ENCODE data around the gene CCDC30.
"Not testable (repeated sequence)": the region's sequence is repeated elsewhere in the genome, so short reads cannot be mapped to it uniquely, and the experiment has no call there.

The CCDC30 gene

DNA sequence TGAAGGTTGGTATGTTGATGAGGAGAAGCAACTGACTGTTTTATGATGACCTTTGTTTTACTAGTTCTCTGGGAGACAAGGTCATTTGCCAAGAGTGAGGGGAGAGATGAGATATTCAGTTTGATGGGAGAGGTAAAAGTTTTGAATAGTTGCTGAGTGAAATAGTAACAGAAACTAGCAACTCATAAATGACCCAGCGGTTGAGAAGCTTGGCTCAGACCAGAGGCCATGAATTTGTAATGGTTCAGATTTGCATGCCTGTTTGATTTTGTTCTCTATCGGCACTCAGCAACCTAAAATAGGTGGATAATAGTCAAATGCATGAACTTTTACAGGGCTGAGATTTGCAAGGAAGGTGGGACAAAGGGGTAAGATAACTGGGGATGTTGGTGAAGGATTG lies 6.6 kb downstream of the CCDC30 start:
- H3K4me3 ChIP-seq (ENCODE audit: low read depth, low read length): no peak overlapping the region
- no peak for TF ChIP-seq MYC (IDR thresholded peaks at IDR 0.05; ENCODE audit: low read depth, low read length)
- TF ChIP-seq POLR2A (IDR thresholded peaks at IDR 0.05; ENCODE audit: extremely low read depth, insufficient read length): no peak
- TF ChIP-seq, protein P1, sequence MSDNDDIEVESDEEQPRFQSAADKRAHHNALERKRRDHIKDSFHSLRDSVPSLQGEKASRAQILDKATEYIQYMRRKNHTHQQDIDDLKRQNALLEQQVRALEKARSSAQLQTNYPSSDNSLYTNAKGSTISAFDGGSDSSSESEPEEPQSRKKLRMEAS (IDR thresholded peaks at IDR 0.05; ENCODE audit: low read depth, low read length): no peak
- TF ChIP-seq, protein P2, sequence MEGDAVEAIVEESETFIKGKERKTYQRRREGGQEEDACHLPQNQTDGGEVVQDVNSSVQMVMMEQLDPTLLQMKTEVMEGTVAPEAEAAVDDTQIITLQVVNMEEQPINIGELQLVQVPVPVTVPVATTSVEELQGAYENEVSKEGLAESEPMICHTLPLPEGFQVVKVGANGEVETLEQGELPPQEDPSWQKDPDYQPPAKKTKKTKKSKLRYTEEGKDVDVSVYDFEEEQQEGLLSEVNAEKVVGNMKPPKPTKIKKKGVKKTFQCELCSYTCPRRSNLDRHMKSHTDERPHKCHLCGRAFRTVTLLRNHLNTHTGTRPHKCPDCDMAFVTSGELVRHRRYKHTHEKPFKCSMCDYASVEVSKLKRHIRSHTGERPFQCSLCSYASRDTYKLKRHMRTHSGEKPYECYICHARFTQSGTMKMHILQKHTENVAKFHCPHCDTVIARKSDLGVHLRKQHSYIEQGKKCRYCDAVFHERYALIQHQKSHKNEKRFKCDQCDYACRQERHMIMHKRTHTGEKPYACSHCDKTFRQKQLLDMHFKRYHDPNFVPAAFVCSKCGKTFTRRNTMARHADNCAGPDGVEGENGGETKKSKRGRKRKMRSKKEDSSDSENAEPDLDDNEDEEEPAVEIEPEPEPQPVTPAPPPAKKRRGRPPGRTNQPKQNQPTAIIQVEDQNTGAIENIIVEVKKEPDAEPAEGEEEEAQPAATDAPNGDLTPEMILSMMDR (IDR thresholded peaks at IDR 0.05; ENCODE audit: low read depth, low read length): no peak
- no peak for DNase-seq (ENCODE audit: low read depth)

DNA sequence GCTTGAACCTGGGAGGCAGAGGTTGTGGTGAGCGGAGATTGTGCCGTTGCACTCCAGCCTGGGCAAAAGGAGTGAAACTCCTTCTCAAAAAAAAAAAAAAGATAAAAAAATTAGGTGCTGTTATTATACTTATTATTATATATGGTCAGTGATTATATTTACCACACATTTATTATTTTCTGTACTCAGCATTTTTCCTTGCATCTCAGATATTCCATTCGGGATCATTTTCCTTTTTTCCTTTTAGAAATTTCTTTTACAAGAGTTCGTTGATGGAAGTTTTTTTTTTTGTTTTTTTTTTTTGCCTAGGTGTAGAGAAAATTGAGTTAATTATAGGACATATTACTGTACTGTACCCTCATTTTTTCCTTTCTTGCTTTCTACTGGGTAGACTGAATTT lies 13.5 kb downstream of the CCDC30 start:
- DNase-seq (ENCODE audit: low read depth): no peak
- TF ChIP-seq MYC (IDR thresholded peaks at IDR 0.05; ENCODE audit: low read depth, low read length): no peak
- TF ChIP-seq, protein P2 (IDR thresholded peaks at IDR 0.05; ENCODE audit: low read depth, low read length): no peak
- no peak for TF ChIP-seq POLR2A (IDR thresholded peaks at IDR 0.05; ENCODE audit: extremely low read depth, insufficient read length)
- TF ChIP-seq, protein P1 (IDR thresholded peaks at IDR 0.05; ENCODE audit: low read depth, low read length): no peak
- no peak overlapping the region for H3K4me3 ChIP-seq (ENCODE audit: low read depth, low read length)

DNA sequence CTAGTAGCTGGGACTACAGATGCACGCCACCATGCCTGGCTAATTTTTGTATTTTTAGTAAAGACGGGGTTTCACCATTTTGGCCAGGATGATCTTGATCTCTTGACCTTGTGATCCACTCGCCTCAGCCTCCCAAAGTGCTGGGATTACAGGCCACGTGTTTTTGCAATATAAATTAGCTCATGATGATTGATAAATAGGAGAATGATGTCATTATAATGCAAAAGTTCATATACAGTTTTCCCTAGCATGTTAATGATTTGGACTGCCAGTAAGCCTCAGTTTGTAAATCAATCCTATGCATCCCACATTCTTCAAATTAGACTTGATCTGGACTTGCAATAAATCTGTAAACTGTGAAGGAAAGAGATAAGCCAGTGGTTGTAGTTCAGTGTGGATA lies 14.3 kb downstream of the CCDC30 start:
- DNase-seq (ENCODE audit: low read depth); H3K4me3 ChIP-seq (ENCODE audit: low read depth, low read length): not testable (repeated sequence)

DNA sequence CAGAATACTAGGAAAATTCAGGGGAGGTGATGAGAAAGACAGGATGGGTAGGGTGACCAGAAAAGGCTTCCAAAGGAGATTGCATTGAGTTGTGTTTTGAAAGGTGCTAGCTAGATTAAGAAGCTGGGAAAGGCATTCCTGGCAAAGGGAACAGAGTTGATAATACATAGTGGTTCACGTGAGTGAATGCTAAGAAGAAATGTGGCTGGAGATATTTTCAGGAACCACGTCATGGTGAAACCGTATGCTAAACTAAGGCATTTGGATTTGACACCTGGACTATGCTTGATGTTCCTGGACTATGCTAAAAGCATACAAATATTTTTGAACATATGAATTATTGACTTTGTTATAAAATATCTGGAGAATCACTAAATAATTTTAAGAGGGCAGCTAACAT lies 14.7 kb downstream of the CCDC30 start:
- no peak for DNase-seq (ENCODE audit: low read depth)
- H3K4me3 ChIP-seq (ENCODE audit: low read depth, low read length): no peak overlapping the region
- TF ChIP-seq, protein P2 (IDR thresholded peaks at IDR 0.05; ENCODE audit: low read depth, low read length): no peak
- TF ChIP-seq MYC (IDR thresholded peaks at IDR 0.05; ENCODE audit: low read depth, low read length) (no peak), POLR2A (IDR thresholded peaks at IDR 0.05; ENCODE audit: extremely low read depth, insufficient read length) (no peak)
- TF ChIP-seq, protein P1 (IDR thresholded peaks at IDR 0.05; ENCODE audit: low read depth, low read length): no peak

DNA sequence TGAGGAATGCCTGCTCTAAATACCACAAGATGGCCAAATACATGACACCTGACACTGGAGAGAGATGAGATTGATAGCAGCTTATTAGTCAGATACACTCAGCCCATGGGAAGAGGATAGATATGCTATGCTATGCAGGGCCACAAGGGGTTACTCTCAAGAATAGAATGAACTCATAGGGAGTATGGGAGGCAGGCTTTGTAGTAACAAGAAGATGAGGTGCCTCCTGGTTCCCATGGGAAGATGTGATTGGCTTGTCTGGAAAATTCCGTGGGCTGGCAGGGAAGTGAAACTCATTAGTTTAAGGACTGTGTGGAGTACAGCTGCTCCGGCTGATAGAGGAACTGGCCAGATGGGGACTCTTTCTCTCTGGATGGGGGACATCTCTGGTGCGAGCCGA lies 16.5 kb downstream of the CCDC30 start:
- peak; percentile 15 for DNase-seq (ENCODE audit: low read depth)
- TF ChIP-seq, protein P1 (IDR thresholded peaks at IDR 0.05; ENCODE audit: low read depth, low read length): no peak

DNA sequence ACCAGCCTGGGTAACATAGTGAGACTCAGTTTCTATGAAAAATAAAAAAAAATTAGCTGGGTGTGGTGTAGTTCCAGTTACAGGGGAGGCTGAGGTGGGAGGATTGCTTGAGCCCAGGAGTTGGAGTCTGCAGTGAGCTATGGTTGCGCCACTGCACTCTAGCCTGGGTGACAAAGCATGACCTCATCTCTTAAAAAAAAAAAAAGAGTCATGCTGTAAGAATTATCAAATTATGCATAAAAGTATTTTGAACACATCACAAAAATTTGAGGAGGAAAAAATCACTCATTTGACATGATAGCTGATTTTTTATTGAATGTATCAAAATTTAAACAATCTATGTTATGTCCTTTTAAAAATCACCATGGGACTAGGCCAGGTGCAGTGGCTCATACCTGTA lies 17.8 kb downstream of the CCDC30 start:
- no peak overlapping the region for H3K4me3 ChIP-seq (ENCODE audit: low read depth, low read length)
- DNase-seq (ENCODE audit: low read depth): peak; percentile 14
- TF ChIP-seq MYC (IDR thresholded peaks at IDR 0.05; ENCODE audit: low read depth, low read length): no peak
- TF ChIP-seq, protein P1 (IDR thresholded peaks at IDR 0.05; ENCODE audit: low read depth, low read length): no peak
- no peak for TF ChIP-seq POLR2A (IDR thresholded peaks at IDR 0.05; ENCODE audit: extremely low read depth, insufficient read length)
- TF ChIP-seq, protein P2 (IDR thresholded peaks at IDR 0.05; ENCODE audit: low read depth, low read length): no peak

More for the DNA sequence above, 16.5 kb downstream of the CCDC30 start:
- no peak overlapping the region for H3K4me3 ChIP-seq (ENCODE audit: low read depth, low read length)

DNA sequence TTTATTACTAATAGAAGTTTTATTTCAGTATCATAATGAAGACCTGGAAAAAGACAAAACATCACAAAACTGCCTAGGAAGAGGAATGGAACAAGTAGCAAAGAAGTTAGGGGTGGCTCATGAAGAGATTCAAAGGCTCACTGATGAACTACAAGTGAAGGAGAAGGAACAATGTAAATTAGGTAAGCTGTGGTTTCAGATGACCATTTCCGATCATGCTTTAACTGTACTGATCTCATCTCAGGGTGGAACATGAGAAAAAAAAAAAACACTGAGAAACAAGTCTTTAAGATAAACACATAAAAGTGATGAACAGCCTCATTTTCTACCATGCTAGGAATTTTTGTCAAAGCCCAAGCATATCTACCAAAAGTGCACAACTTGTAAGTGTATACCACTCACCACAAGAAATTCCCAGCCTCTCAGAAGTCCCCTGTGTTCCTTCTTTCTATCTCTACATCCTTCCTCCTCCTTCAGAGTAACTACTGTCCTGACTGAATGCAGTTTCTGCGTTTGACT lies 19.6 kb downstream of the CCDC30 start:
- no peak for DNase-seq (ENCODE audit: low read depth)
- no peak overlapping the region for H3K4me3 ChIP-seq (ENCODE audit: low read depth, low read length)
- TF ChIP-seq, protein P1 (IDR thresholded peaks at IDR 0.05; ENCODE audit: low read depth, low read length): no peak
- TF ChIP-seq MYC (IDR thresholded peaks at IDR 0.05; ENCODE audit: low read depth, low read length): no peak
- no peak for TF ChIP-seq POLR2A (IDR thresholded peaks at IDR 0.05; ENCODE audit: extremely low read depth, insufficient read length)
- TF ChIP-seq, protein P2 (IDR thresholded peaks at IDR 0.05; ENCODE audit: low read depth, low read length): no peak
